Activated CD8-positive, alpha-beta T cell treated with anti-CD3 and anti-CD28 coated beads, Interleukin-2, amount 10 ng/mL, durations not matched to agents 7 days and 5 days (primary cell): ENCODE results near the gene STEAP2. TPM values are rescaled to one million over a fixed set of nuclear protein-coding genes. Genes with fewer than 3 reads are reported as not detected.
A peak's percentile ranks its signal among the peaks of the same experiment; 100 is the strongest.
"Not testable (repeated sequence)": the region's sequence is repeated elsewhere in the genome, so short reads cannot be mapped to it uniquely, and the experiment has no call there.

ENCODE experiments used
- ATAC-seq: fragments of 150-1000 bp; cut with Tn5 transposase; one replicate; pipeline ENCODE4 v1.10.0; 2021; ENCODE audit warnings: moderate library complexity
- CTCF ChIA-PET: fragments of 350-600 bp; sonication (Branson Sonifier 250); formaldehyde crosslinking; loops from one replicate; lab custom pipeline; 2021; ENCODE audit warnings: antibody characterized with exemption; lab: Charles Lee
- POLR2A ChIA-PET: fragments of 350-600 bp; sonication (Branson Sonifier 250); formaldehyde crosslinking; loops from one replicate; lab custom pipeline; 2021; ENCODE audit warnings: antibody characterized with exemption; lab: Charles Lee
- DNase-seq: peaks from one replicate; pipeline ENCODE4 v3.0.0-alpha.2; 2020
- H3K27ac Mint-ChIP-seq: one replicate; pipeline ENCODE4 v1.8.0; 2021; ENCODE audit warnings: mild to moderate bottlenecking, mixed read lengths
- H3K27me3 Mint-ChIP-seq: one replicate; pipeline ENCODE4 v1.8.0; 2021; ENCODE audit warnings: low read depth, mixed read lengths
- H3K36me3 Mint-ChIP-seq: one replicate; pipeline ENCODE4 v1.8.0; 2021; ENCODE audit warnings: low read depth, mixed read lengths
- H3K4me1 Mint-ChIP-seq: one replicate; pipeline ENCODE4 v1.8.0; 2021; ENCODE audit warnings: low read depth, mixed read lengths
- H3K4me3 Mint-ChIP-seq: one replicate; pipeline ENCODE4 v1.8.0; 2021; ENCODE audit warnings: mild to moderate bottlenecking, mixed read lengths
- H3K9me3 Mint-ChIP-seq: one replicate; pipeline ENCODE4 v1.8.0; 2022; ENCODE audit warnings: mixed read lengths; ENCODE audit not compliant: insufficient read depth
- total RNA-seq, 2 experiments: library from RNA; stranded (reverse); gene quantifications; one replicate each; pipeline ENCODE4 v1.2.3, GENCODE V29; 2021

STEAP2 gene
- total RNA-seq, 2 experiments from 2014 or later, result not detected

DNA sequence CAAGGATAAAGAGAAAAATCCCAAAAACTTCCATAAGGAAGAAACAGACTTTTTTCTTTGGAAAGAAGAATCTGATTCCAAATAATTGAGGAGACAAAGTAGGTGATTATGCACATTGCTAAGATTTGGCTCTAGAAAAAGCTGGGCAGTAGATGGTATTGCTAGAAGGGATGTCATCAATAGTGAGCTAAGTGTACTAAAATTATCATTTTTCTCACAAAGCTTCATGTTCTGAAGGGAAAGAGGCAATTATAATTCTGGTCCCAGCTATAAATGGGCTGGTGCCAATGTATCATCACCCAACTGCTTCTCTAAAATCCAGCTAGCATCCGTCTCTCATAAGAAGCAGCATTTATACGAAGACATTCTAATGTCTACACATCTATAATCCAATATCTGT is 33.4 kb upstream of the STEAP2 start:
- Mint-ChIP-seq H3K9me3 (peaks cover 12% of the 10 kb centered on the region), H3K27me3 (no peaks in the 10 kb centered on the region), H3K4me3 (no peak overlapping the region), H3K36me3 (peaks cover 3% of the 10 kb centered on the region), H3K27ac (no peak overlapping the region), H3K4me1 (peaks cover 18% of the 10 kb centered on the region)
- ChIA-PET POLR2A (no interaction called here), CTCF (interaction anchor here (1.5 kb wide), 1 partner anchor 9 kb away, joined by 5 read pairs; no protein-coding TSS in a partner anchor)
- DNase-seq (no peak), ATAC-seq (no peak)

DNA sequence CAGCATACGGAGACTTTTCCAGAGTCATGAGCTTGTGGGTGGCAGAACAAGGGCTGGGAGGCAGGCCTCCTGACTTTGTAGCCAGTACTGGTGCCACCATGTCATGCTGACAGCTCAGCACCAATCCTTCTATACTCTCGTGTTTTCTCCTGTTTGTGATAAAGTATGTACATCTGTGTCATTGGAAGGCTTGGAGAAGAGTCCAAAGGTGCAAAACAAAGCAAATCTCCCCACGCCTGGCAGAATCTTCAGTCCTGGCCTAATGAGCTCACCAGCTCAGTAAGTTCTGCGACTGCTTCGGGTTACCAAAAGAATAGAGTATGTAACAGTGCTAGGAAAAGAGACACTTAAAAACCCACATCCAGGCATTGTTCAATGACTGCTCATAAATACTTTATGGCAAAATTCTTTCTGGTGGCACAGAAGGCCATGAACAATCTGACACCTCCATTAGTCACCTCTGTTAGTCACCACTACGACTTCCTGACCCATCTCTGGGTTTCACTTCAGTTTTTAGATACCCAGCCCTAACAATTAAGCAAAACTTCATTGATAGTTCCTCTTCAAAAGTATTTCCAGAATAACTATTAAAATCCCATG is 32.8 kb upstream of the STEAP2 start:
- ChIA-PET POLR2A (no interaction called here), CTCF (interaction anchor here (0.6 to 1.5 kb wide), 3 partner anchors 8 to 167 kb away, joined by 3 to 5 read pairs (median 3); no protein-coding TSS in a partner anchor)
- no peak overlapping the region for H3K4me3 Mint-ChIP-seq
- peak overlapping the region; percentile 27 for H3K27ac Mint-ChIP-seq
- peak; percentile 53 for ATAC-seq
- peak; percentile 24 for DNase-seq
- peaks cover 17% of the 10 kb centered on the region for H3K4me1 Mint-ChIP-seq
- no peaks in the 10 kb centered on the region for H3K27me3 Mint-ChIP-seq
- H3K9me3 Mint-ChIP-seq, result peaks cover 12% of the 10 kb centered on the region
- H3K36me3 Mint-ChIP-seq, result peaks cover 3% of the 10 kb centered on the region

DNA sequence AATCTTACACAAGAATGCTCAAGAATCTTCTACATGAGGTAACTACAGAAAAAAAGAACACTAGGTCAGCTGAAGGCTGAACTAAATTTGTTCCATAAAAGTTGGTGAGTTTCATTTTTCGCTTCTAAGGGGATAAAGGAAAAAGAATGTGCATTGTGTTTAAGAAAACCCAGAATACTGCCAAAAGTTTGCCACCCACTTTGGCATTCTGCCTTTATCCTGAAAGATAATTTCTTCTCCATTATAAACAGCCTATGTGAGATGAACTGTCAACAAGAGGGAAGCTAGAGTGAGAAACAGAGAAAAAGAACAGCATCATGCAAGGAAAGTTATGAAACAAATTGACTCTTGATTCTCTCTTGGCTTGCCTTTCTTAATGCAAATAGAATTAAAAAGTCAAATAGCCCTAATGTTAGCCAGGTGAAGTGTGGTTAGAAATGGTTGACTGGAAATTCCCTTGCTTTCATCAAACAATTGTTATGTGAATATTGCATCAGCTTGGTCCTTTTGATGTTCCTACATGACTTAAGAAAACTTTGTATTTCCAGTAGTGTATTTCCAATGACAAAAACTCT is 31.4 kb upstream of the STEAP2 start:
- Mint-ChIP-seq H3K4me1 (peaks cover 17% of the 10 kb centered on the region), H3K27me3 (no peaks in the 10 kb centered on the region), H3K4me3 (no peak overlapping the region), H3K9me3 (peaks cover 10% of the 10 kb centered on the region), H3K36me3 (peaks cover 3% of the 10 kb centered on the region), H3K27ac (no peak overlapping the region)
- ChIA-PET POLR2A (no interaction called here), CTCF (no interaction called here)
- ATAC-seq, result no peak
- DNase-seq, result no peak

DNA sequence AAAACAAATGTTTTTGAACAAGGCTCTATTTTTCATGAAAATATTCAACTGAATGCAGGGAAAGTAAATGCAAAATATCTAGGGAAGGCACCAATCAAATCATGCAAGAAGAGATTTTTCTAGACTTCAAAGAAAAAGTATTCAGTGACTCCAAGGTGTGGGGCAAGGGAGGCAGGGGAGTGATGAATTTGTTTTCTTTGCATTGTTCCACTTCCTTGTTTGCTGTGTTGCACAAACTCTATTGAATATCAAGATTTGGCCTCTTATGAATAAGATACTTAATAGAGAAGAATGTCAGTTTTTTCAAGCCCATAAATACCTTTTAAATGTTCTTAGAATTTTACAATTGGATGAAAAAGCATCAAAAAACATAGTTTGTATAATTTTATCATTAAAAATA is 30.9 kb upstream of the STEAP2 start:
- no peak for ATAC-seq
- POLR2A ChIA-PET, result no interaction called here
- CTCF ChIA-PET, result no interaction called here

DNA sequence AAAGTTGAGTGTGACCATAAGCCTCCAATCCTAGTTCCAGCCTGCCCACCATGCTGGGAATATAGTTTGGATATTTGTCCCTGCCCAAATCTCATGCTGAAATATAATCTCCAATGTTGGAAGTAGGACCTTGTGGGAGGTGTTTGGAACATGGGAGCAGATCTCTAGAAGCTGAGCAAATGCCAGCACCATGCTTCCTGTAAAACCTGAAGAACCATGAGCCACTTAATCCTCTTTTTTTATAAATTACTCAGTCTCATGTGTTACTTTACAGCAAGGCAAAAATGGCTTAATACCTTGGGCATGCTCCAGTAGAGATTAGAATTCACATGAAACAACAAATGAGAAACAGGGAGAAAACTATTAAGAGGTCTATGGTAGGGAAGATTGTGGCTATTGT is 30.1 kb upstream of the STEAP2 start:
- Mint-ChIP-seq H3K9me3 (peaks cover 2% of the 10 kb centered on the region), H3K36me3 (peaks cover 3% of the 10 kb centered on the region), H3K4me3 (no peak overlapping the region), H3K27ac (no peak overlapping the region), H3K27me3 (no peaks in the 10 kb centered on the region), H3K4me1 (peaks cover 17% of the 10 kb centered on the region)
- no peak for ATAC-seq
- no peak for DNase-seq
- ChIA-PET POLR2A (no interaction called here), CTCF (no interaction called here)

More for the DNA sequence above, 30.9 kb upstream of the STEAP2 start:
- H3K27me3 Mint-ChIP-seq, result no peaks in the 10 kb centered on the region
- DNase-seq, result no peak
- peaks cover 10% of the 10 kb centered on the region for H3K9me3 Mint-ChIP-seq
- H3K4me3 Mint-ChIP-seq, result no peak overlapping the region
- H3K36me3 Mint-ChIP-seq, result peaks cover 3% of the 10 kb centered on the region
- H3K27ac Mint-ChIP-seq, result no peak overlapping the region
- H3K4me1 Mint-ChIP-seq, result peaks cover 17% of the 10 kb centered on the region

DNA sequence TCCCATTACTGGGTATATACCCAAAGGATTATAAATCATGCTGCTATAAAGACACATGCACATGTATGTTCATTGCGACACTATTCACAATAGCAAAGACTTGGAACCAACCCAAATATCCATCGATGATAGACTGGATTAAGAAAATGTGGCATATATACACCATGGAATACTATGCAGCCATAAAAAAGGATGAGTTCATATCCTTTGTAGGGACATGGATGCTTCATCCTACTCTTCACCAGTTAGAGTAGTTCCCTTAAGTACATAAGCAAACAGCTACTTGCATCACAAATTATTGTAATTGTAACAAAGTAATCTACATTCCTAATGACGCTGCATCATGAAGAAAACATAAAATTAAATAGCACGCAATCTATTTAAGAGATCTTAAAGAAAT is 25.2 kb upstream of the STEAP2 start:
- H3K9me3 Mint-ChIP-seq, ATAC-seq, POLR2A ChIA-PET, H3K36me3 Mint-ChIP-seq, H3K27me3 Mint-ChIP-seq, H3K27ac Mint-ChIP-seq, H3K4me1 Mint-ChIP-seq, H3K4me3 Mint-ChIP-seq, DNase-seq: not testable (repeated sequence)
- CTCF ChIA-PET, result interaction anchor here (1.1 kb wide), 1 partner anchor 8 kb away, joined by 5 read pairs; no protein-coding TSS in a partner anchor

DNA sequence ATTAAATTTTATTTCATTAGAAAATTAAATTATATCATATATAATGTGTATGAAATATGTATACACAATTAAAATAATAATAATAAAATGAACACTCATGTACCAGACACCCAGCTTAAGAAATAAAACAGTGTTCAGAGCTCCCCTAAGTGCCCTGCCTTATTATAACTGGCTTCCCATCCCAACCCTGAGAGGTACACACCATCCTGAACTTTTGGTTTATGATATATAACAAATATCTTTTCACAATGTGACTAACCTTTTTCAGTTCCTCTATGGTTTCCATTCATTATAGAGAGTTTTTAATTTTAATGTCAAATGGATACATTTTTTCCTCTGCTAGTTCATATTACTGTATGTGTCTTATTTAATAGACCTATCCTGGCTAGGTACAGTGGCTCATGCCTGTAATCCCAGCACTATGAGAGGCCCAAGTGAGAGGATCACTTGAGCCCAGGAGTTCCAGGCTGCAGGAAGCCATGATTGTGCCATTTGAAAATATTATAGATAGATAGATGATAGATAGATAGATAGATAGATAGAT is 24.0 kb upstream of the STEAP2 start:
- ATAC-seq (no peak), DNase-seq (no peak)
- no peaks in the 10 kb centered on the region for H3K36me3 Mint-ChIP-seq
- no peaks in the 10 kb centered on the region for H3K27me3 Mint-ChIP-seq
- peaks cover 2% of the 10 kb centered on the region for H3K4me1 Mint-ChIP-seq
- POLR2A ChIA-PET, result no interaction called here
- CTCF ChIA-PET, result interaction anchor here (1.1 to 1.5 kb wide), 2 partner anchors 9 to 242 kb away, joined by 3 to 5 read pairs; no protein-coding TSS in a partner anchor
- peaks cover 15% of the 10 kb centered on the region for H3K9me3 Mint-ChIP-seq
- no peak overlapping the region for H3K4me3 Mint-ChIP-seq
- H3K27ac Mint-ChIP-seq, result no peak overlapping the region

DNA sequence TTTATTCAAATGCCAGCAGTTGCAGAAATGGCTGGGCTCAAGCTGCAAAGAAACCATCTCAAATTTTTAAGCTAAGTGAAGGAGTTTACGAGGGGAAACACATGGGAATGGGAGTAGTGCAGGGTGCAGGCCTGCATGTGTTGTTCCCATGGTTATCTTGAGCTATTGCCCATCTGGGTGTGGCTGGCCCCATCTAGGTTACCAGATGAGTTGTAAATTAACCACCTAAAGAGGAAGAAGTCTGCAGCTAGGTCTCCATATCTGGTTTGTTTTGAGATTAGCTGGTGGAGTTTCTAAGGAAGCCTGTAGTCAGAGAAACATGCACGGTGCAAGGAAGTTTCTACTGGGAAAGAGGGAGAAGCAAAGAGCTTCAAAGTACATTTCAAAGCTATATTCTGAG is 23.3 kb upstream of the STEAP2 start:
- H3K36me3 Mint-ChIP-seq, result no peaks in the 10 kb centered on the region
- H3K27ac Mint-ChIP-seq, result no peak overlapping the region
- H3K4me3 Mint-ChIP-seq, result no peak overlapping the region
- H3K27me3 Mint-ChIP-seq, result no peaks in the 10 kb centered on the region
- no peak for ATAC-seq
- peaks cover 15% of the 10 kb centered on the region for H3K9me3 Mint-ChIP-seq
- no peak for DNase-seq
- ChIA-PET CTCF (interaction anchor here (1.0 to 1.5 kb wide), 2 partner anchors 9 to 242 kb away, joined by 3 read pairs; no protein-coding TSS in a partner anchor), POLR2A (no interaction called here)
- H3K4me1 Mint-ChIP-seq, result peaks cover 2% of the 10 kb centered on the region

DNA sequence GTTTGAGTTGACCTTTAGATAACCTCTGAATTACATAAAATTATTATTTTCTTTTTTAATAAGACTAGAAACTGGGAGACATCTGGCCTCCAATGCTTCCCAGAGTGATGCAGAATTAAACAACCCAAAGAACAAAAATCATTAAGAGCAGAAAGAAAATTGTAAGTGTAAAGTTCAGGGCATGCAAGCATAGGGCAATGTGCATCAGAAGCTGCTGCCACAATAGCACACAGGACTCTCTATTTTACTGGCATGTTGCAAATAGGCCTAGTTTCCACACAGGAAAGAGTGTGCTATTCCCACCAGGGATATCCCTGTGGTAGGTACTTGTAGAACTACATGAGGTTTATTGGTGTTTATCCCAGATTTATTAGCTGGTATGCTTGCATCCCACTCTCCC is 20.5 kb upstream of the STEAP2 start:
- CTCF ChIA-PET, result interaction anchor here (0.9 kb wide), 1 partner anchor 21 kb away, joined by 3 read pairs; the partner anchor contains the start of gene STEAP2
- DNase-seq, result no peak
- Mint-ChIP-seq H3K4me3 (no peak overlapping the region), H3K27ac (no peak overlapping the region), H3K4me1 (peaks cover 2% of the 10 kb centered on the region), H3K9me3 (peaks cover 15% of the 10 kb centered on the region), H3K27me3 (no peaks in the 10 kb centered on the region), H3K36me3 (no peaks in the 10 kb centered on the region)
- ATAC-seq, result no peak
- POLR2A ChIA-PET, result no interaction called here

DNA sequence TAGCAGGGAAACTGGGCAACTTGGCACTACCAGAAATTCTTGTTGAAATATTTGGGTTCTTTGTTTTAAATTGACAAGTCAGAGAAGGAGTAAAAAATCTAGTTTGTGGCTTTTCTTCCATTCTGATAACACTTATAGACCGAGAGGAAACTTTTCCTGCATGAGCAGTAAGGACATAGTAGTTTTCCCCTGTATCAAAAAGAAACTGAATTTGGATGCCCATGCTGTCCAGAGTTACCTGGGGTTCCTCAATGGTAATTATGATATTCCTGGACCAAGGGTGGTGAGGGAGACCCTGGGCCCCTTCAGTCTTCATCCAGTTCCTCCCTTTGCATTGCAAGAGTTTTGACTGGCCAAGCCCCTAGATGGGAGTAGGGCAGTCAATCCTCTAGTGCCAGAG is 19.9 kb upstream of the STEAP2 start:
- H3K27me3 Mint-ChIP-seq, result no peaks in the 10 kb centered on the region
- H3K4me1 Mint-ChIP-seq, result peaks cover 2% of the 10 kb centered on the region
- DNase-seq (no peak), ATAC-seq (no peak)
- no peaks in the 10 kb centered on the region for H3K36me3 Mint-ChIP-seq
- peaks cover 15% of the 10 kb centered on the region for H3K9me3 Mint-ChIP-seq
- no peak overlapping the region for H3K27ac Mint-ChIP-seq
- no peak overlapping the region for H3K4me3 Mint-ChIP-seq
- POLR2A ChIA-PET, result no interaction called here
- CTCF ChIA-PET, result interaction anchor here (0.9 kb wide), 1 partner anchor 20 kb away, joined by 3 read pairs; the partner anchor contains the start of gene STEAP2

DNA sequence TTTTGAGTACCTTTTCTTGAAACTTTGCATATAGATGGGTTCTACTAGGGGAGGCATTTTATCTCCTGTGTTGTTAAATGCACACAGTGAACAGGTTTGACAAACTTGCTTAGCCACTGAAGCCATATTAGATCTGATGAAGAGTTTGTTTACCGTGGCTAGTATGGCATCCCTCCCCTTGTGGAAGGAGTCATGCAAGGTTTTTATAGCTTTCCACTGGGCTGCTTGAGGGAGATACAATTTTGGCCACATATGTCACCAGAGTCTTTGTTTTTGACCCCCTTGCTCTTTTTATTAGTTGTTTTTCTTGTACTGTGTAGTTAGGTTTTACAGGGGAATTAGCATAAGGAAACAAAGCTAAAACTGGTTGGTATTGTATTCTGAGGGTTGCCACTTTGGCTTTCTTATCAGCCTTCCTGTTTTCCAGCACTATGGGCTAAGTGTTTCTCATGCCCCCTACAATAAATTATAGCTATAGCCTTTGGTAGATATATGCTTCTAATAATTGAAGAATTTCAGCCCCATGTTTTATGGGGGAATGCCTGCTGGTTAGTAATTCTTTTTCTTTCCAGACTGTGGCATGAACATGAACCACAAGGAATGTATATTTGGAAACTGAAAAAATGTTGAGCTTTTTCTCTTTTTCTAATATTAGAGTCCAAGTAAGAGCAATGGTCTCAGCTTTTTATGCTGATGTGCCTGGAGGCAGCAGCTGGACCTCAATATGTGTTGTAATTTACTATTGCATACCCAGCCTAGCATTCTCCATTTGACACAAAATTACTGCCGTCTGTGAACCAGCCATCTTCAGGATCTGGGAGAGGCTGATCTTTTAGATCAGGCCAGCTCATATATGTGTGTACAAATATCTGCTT is 18.4 kb upstream of the STEAP2 start:
- Mint-ChIP-seq H3K27ac (no peak overlapping the region), H3K36me3 (no peaks in the 10 kb centered on the region), H3K27me3 (no peaks in the 10 kb centered on the region), H3K4me3 (no peak overlapping the region), H3K4me1 (peaks cover 1% of the 10 kb centered on the region), H3K9me3 (peaks cover 15% of the 10 kb centered on the region)
- ChIA-PET POLR2A (interaction anchor here (1.1 kb wide), 1 partner anchor 153 kb away, joined by 3 read pairs; the partner anchor contains the start of gene GTPBP10), CTCF (no interaction called here)
- ATAC-seq (no peak), DNase-seq (no peak)
